Stimulated activated CD8-positive, alpha-beta memory T cell treated with anti-CD3 and anti-CD28 coated beads, Interleukin-7, amount 100 ng/mL, for 24 hours (primary cell): ENCODE data around the gene IFRD2.
"Not testable (repeated sequence)": the region's sequence is repeated elsewhere in the genome, so short reads cannot be mapped to it uniquely, and the experiment has no call there.

Experiments
- DNase-seq: peaks from one replicate; pipeline ENCODE4 v3.0.0-alpha.2; 2020; ENCODE audit warnings: low read depth

Gene IFRD2

DNA sequence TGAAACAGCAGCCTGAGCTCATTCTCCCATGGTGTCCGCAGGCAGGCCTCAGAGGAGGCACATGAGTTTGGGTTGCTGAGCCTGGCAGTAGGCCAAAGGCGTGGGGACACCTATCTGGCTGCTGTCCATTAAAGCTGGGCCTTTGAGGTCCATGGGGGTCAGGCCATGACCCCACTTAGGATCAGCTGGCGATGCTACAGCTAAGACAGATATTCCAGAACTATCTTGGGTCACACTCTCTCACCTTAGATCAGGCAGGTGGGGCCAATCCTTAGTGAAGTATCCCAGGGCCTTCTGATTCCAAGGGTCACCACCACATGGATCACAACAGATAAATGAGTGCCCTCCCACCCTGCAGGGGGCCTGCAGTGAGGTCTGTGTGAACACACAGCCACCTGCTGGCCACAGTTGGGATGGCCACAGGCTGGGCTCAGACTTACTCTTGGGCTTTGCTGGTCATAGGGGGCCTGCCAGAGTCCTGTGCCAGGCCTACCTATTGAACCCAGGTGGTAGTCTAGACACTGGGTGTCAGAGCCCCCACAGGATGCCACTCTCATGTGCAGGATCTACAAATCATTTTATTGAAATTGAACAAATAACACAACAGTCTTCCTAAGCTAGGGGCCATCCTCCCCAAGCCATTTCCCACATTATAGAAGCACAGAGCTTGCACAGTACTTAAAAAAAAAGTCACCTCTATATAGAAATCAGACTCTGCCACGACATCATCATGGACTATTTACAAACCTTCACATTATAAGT lies 32.3 kb upstream of the IFRD2 start:
- DNase-seq = no peak

- DNase-seq = no peak
These were observed 31.5 kb upstream of the IFRD2 start for GRCh38 chr3:50323614-50324199.

DNA sequence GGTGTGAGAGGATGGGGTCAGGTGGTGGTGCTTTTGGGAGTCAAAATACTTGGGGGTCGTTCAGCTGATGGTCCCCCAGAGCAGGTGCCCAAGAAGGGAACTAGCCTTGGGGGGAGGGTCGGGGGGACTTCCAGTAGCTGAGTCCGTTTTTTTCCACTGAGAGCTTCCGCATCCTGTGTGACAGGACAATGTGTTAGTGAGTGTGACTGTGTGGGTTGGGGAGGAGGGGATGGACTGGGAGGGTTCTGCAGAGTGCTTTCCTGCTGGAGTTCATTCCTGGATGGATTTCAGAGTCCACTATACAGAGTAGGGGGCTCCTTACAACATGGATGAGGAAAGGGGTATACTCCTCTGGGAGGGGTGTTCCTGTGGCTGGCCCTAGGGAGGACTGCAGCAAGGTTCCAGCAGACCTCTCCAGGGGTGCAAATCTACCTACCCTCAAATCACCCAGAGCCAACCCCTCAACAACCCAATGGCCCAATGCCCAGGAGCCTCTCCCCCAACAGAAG lies 30.9 kb upstream of the IFRD2 start:
- no peak for DNase-seq

DNA sequence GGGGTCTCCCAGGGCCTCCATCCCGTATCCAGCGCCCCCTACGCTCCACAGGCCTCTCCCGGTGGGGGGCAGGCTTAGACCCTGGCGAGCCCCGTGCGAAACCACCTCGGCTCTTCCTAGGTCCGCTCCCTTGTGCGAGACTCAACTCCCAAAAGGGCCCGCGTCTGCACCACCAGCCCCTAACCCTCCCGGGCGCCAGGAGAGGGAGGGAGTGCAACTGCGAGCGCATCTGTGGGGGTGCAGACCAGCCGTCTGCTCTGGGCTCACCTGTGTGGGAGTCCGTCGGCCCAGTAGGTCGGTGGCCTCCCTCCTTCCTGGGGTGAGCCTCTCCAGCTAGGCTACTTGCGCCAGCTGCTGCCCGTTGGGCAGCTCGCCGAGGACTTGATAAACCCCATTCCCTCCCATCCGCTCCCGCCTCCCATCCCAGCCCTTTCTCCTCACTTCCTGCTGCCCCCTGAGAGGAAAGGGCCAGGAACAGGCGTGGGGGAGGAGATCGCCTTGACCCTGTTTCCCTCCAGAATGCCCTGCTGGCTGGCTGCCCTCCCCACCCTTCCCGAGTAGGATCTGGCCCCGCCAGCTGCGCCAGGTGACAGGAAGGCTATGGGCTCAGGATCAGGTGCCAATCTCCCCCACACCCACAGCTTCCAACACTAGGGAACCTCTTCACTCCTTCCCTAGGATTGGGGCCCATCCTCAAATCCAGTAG lies 30.3 kb upstream of the IFRD2 start, which contains the start of gene HYAL2:
HYAL2 (minus strand) TSS at position 360 of the 706 bp plus-strand sequence. CDS start 2,256 bp downstream, outside the sequence.
- no peak for DNase-seq

DNA sequence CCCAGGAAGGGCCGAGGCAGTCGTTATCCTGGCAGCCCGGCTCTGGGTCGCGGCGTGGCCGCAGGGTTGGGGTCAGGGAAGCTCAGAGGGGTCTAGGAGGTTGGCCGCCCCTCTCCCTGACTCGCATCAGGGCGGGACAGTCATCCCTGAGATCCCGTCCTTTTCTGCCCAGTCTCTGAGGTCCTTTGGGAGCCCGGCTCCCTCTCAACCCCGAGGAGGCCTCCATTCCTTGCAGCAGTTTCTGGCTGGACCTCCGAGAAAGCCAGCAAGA lies 29.8 kb upstream of the IFRD2 start:
- DNase-seq = no peak

DNA sequence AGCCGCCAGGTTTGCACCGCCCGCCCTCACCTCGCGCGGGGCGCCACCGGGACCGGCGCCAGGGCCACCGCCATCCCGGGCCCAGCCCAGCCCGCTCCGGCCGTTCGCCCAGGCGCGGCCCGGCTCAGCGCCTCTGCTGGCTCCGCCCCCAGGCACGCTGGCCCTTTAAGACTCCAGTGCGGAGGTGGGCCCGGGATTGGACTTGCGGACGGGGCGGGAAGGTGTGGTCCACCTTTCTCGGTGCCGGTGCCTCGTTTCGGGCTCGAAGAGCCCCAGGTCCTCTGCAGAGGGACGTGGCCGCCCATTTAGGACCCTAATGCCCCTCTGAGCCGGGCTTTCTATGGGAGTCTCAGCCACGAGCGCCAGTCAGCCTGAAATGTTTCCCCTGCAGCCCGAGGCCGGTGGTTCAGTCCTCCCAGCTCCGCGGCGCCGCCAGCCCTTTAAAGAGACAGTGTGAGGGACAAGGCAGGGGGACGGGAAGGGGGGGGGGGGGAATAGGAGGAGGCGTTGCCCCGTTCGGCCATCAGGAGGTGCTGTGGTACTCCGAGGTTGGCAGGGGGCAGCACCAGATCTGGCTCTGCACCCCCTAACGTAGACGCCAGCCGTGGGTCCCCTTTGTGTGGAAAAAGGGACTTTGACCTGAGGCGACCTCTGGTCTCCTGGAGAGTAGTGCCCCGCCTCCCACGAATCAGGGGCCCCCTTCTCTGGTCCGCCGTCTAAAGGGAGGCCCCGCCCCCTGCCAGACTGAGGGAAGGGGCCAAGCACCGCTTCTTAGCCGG lies 29.3 kb upstream of the IFRD2 start:
- peak; percentile 66 for DNase-seq

- no peak for DNase-seq
These were observed 28.7 kb upstream of the IFRD2 start for GRCh38 chr3:50320853-50321335.

GRCh38 chr3:50319894-50320625 lies 27.8 kb upstream of the IFRD2 start:
- no peak for DNase-seq

GRCh38 chr3:50319181-50319893 lies 27.1 kb upstream of the IFRD2 start:
- no peak for DNase-seq

- DNase-seq = no peak
These were observed 26.4 kb upstream of the IFRD2 start for GRCh38 chr3:50318615-50319014.

DNA sequence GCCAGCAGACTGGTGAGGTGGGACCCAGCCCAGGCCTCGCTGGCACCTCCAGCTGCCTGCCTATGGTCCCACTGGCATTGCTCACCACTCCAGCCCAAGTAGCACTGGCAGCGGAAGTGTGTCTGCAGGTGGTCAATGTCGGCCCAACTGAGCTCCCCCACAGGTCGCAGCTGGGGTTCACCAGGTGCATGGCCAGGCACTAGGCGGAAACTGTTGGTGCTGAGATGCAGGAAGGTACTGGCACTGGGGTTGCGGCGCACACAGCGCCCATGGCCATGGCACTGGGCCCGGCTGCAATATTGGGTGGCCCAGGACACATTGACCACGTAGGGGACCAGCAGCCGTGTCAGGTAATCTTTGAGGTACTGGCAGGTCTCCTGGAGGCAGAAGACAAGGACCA lies 25.9 kb upstream of the IFRD2 start:
- DNase-seq = no peak

- no peak for DNase-seq
These were observed 25.1 kb upstream of the IFRD2 start for GRCh38 chr3:50317300-50317699.

GRCh38 chr3:50316657-50317242 lies 24.5 kb upstream of the IFRD2 start:
- DNase-seq = no peak

GRCh38 chr3:50314816-50315215 lies 22.6 kb upstream of the IFRD2 start:
- no peak for DNase-seq

- no peak for DNase-seq
These were observed 22.1 kb upstream of the IFRD2 start for GRCh38 chr3:50314342-50314741.

DNA sequence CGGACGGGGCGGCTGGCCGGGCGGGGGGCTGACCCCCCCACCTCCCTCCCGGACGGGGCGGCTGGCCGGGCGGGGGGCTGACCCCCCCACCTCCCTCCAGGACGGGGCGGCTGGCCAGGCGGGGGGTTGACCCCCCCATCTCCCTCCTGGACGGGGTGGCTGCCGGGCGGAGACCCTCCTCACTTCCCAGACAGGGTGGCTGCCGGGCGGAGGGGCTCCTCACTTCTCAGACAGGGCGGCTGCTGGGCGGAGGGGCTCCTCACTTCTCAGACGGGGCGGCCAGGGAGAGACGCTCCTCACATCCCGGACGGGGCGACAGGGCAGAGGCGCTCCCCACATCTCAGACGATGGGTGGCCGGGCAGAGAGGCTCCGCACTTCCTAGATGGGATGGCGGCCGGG lies 19.8 kb upstream of the IFRD2 start:
- not testable (repeated sequence) for DNase-seq

DNA sequence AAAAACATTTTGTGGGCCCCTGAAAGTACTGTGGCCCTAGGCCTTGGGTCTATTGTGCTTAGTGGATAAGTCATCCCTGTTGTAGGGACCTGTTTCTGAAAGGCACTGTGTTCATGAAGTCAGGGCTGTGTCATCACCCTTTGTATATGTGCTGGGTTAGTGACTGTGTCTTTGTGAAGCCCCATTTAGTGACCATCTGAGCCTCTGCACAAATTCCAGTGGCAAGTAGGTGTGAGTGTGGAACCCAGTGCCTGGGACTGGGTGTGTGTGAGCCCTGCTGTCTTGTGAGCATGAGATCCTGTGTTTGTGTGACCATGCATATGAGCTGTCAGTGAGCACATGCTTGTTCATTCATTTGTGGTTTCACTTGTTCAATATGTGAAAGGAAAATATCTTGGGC lies 12.4 kb upstream of the IFRD2 start:
- no peak for DNase-seq

DNA sequence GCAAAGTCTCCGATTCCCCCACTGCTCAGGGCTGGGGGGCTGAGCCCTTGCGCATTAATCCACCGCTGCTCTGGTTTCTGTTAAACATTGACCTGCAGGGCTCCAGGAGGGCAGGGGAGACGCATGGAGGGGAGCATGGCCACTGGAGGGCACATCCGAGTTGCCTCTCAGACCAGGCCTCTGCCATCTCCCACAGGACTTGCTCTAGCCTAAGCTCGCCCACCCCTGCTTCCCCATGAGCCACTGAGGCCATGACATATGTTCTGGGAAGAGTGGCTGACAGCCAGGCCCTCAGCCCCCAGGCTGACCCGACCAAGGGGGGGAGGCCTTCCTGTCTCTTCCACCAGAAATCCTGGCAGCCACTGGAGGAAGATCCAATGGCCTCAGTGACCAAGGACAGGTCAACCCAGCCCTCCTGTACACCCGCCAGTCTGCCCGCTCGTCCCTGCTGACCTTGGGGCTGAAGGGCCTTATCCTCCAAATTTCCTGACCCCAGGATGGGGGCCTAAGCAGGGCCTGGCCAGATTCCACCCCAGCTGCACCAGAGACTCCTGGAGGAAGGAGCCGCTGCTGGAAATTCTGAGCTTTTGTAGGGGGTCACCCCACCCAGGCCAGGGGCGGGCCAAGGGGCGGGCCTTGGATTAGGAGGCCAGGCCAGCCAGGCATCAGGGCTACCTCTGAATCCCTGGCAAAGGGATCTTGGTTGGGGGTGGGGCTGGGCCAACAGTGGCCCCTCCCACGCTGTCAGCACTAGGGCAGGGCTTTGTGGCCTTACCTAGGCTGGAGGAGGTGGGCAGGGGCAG lies 11.0 kb upstream of the IFRD2 start, which contains the start of gene HYAL1:
HYAL1 (minus strand) TSS at position 562 of the 803 bp plus-strand sequence. CDS start 618 bp downstream, outside the sequence.
- DNase-seq = no peak
